HG02678 (cell line): ENCODE data around the gene MUC15.

Experiments used
- ATAC-seq: cut with Tn5 transposase; IDR thresholded peaks from one replicate; pipeline ENCODE4 v1.9.1; 2021; ENCODE audit warnings: mild to moderate bottlenecking, moderate library complexity; ENCODE audit not compliant: unreplicated experiment

Gene MUC15

DNA sequence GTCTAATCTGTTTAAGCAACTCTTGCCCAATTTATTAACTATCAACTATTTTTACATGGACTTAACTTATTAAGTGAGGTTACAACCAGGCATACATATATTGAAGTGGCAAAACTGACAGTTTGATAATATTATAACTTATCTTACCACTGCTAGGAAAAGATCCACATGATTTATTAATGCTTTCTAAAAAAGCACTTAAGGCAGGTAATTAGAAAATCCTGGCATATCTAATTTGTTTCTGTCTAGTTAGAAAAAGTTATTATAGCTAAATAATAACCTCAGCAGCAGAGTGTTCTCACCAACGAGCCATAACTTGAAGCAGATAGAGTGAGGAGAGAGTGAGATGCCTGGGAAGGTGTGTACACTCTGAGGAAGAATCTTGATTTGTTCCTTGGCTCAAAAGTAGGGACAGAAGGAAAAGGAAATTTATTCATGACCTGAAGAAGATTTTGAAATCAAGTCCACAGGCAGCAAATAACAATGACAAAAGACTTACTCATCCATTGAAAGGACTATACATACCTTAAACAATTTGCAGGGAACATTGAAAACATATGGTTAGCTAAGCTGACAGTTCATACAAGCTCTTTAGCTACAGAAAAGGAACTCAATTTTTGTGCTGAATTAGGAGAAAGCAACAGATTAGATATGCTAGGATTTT, 7.1 kb upstream of the MUC15 start:
- ATAC-seq, result no peak

- no peak for ATAC-seq
Measured at GRCh38 chr11:26575946-26576345, 3.9 kb upstream of the MUC15 start.

DNA sequence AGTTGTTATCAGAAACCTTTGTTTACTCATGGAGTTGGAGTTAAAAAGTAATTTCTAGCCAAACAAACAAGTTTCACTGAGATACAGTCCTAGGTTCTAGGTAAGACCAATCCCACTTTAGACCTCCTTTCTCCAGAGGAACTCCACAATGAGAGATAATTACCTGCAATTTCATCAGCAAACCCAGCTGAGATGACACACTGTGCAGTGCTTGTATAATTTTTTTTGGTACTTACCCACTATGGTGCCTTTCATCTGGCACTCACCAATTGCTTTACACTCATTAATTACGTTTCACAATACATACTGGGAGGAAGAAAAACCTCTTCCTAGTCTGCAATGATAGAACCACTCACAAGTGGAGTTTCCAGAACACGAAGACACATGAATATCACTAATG, 1.8 kb upstream of the MUC15 start:
- no peak for ATAC-seq

DNA sequence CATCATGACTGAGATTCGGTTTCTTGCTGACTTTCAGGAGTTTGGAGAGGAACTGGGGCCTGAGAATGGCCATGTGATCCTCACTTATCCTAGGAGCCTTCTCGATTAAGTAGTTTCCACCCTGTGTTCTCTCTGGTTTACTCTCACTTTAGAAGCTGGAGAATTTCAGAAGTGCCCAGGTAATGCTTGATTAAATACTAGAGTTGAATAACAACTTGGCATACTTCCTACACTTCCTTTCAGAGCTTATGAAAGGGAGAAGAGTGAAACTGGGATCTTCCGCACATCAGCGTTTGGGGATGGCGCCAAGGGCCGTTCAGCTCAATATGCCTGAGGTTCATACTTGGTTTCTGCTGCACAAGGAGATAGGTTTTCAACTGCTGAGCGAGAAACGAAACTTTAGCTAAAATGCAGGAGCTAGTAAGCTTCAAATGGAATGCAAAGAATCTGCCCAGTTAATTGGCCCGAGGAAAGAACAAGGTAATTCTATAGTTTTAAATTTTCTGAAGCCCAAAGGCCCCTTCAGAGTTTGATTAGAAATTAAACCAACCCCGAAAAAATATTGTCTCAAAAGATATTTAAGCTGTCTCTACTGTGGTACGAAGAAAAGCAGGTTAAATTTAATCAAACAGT, 823 bp upstream of the MUC15 start:
- no peak for ATAC-seq

DNA sequence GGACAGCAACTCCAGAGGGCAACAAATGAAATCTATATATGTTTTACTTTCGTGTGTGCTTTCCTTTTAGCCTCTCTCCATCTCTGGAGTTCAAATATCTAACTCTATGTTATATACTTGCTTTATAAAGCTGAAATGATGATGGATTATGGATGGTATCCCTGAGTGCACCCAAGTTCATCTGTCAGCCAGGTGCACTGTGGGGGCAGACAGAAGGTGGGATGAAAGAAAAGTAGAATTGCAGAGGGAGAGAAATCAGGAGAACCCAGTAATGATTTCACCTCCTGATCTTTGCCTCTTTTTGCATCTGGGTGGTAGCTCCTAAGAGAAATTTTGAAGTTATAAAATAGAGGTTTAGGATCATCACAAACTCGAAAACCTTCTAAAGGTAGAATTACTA, 2.4 kb downstream of the MUC15 start:
- no peak for ATAC-seq

DNA sequence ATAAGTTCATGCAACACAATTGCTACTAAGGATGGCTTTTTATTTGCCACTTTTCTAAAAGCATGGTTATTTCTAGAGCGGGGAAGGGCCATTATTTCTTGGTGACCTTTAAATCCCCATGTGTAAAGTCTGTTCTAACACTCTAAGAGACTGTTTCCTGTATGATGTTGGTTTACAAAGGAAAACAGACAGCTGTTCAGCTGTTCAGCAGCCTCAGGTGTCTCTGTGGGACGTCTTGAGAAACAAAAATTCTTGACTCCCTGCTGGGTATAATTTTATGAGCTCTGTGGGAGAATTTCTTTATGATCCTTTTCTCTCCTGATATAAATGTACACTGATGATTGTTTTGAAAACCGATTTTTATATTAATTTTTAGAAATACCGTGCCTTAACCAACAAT, 13.9 kb downstream of the MUC15 start:
- ATAC-seq, result no peak

DNA sequence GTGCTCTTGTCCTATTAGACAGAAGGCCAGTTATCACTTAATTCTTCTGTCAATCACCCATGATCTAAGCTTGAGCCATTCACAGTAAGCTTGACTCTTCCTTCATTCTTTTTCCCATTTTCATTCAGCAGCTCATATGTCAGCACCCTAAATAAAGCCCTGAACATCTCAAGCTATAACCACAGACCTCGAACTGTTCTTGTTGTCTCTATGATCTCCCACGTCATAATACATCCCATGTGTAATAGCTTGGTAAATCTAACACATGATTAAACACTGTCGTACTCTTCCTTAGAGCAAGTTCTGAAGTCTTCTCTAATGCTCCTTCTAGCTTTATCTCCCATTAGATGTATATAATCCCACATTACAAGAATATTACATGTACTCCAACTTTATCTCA, 14.4 kb downstream of the MUC15 start:
- no peak for ATAC-seq

DNA sequence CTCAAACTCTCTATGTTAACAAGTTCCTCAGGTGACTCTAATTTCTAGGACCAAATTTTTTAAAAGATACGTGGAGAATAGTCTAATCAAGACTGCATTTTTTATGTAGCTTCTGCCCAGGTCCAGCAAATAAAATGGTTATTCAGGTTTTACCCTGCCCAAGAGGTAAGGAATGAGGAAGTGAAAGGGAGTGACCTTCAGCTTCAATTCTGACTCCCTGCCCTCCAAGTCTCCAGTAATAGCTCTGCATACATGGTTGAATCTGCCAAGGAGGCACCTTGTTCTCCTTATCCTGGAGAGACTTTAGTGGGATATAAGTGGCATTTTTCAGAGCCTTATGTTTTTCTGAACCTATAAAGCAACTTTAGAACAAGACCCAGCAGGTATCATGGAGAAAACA, 15.5 kb downstream of the MUC15 start:
- no peak for ATAC-seq

DNA sequence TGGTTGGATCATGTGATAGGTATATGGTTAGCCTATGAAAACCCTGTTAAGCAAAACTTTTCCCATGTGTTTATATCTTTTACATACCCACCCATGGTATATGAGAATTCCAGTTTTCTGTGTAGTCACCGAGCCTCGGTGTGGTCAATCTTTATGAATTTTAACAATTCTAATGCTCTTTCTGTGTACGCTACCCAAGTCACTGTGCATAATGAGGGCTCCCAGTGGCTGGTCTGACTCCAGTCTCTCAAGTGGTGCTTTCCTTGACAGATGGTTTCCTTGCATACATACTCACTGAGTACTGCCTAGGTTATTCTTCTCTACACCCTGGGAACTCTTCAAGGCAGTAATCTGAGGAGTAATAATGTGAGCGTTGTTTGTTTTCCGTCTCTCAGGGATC, 17.6 kb downstream of the MUC15 start:
- no peak for ATAC-seq

DNA sequence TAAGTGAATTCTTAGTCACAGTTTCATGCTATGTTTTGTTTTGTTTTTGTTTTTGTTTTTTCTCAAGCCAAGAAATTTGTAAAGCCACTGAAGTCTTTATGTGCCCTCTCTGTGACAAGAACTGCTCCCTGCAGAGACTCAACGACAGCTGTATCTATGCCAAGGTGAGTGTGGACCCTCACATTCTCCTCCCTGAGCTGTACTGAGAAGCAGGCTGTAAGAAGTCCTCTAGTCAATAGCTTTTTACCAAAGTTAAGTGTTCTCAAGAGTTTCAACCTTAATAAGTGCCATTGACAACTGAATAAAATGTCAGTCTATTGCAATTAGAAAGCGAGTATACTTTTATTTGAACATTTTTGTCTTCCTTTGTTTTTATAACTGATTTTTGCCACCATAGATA, 18.9 kb downstream of the MUC15 start:
- ATAC-seq, result no peak

DNA sequence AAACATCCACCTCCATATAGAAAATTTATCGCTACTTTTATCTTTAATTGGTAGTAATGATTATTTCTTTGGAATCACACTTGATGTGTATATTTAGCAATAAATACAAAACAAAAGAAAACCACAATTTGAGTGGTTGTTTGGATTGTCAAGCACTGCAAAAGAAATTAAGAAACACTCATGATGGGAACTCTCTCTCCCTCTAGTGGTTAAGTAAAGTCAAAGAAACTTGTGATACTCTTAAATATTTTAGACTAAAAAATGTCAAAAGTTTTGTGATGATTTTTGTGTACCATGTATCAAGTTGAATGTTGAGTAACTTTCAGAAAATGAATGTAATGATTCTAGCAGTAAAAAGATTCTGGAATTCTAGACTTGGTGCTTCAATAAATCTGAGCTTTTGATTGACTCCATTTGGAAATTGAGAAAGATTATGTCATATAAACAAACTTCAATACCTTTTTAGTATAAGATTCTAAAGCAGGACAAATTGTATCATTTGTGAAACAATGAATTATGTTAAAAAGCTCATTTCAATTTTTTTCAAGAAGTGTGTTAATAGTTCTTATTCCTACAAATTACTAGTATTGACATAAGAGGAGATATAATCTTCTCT, 20.8 kb downstream of the MUC15 start:
- no peak for ATAC-seq

- no peak for ATAC-seq
Measured at GRCh38 chr11:26550022-26550421, 22.0 kb downstream of the MUC15 start.

DNA sequence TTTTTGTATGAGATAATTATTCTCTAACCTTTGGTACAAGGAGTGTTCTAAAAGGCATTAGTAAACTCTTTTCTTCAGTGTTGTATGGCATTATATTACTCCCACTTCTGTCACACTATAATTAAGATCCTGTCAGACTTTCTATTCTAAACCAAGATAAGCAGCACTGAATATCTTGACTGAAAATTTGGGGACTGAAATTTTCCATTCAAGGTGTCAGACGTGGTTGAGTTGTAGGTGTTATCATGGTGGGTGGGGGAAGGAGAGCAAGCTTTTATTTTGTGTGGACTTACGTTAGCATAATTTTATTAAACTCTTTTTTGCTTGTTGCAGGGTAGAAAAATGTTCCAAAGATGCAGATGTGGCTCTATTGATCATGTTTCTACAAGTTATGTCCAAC, 22.9 kb downstream of the MUC15 start:
- ATAC-seq, result no peak

- no peak for ATAC-seq
Measured at GRCh38 chr11:26541870-26542269, 30.2 kb downstream of the MUC15 start.

DNA sequence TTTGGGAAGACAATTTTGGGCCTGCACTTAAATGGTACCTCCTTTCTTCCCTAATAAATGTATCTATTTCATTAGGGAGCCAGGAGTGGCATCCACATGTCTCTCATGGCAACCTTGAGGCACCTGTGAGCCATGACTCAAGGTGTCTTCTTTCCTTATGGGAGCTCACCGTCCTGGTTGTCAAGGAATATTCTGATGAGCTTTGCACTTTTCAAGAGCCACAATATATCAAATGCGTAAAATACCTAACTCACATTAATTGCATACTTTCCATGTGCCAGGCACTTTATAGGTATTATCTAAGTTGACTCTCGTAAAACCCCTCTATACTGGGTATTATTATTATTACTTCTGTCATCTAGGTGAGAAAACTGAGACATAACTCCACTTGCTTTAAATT, 32.5 kb downstream of the MUC15 start:
- ATAC-seq, result no peak

GRCh38 chr11:26537341-26537740, 34.7 kb downstream of the MUC15 start:
- no peak for ATAC-seq

DNA sequence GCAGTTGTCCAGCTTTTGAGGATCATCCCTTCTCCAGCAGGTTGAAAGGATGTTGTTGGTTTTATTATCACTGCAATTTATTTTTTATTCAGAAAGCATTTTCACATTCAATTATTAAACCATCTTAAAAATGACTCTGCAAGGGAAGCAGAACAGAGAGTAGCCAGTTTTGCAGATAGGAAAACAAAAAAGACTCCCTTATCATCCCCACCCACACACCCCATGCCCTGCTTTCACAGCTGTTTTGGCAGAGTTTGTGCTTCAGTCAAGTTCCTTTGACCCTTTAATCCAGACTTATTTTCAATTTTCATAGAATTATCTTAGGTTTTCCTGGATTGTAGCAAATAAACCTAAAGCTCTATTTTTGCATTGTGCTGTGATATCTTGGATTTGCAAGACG, 44.4 kb downstream of the MUC15 start:
- ATAC-seq, result no peak

GRCh38 chr11:26522912-26523610, 49.0 kb downstream of the MUC15 start:
- no peak for ATAC-seq

- ATAC-seq, result no peak
Measured at GRCh38 chr11:26519469-26519868, 52.6 kb downstream of the MUC15 start.

- ATAC-seq, result no peak
Measured at GRCh38 chr11:26512196-26512595, 59.9 kb downstream of the MUC15 start.

GRCh38 chr11:26510756-26511155, 61.3 kb downstream of the MUC15 start:
- ATAC-seq, result no peak

GRCh38 chr11:26510164-26510563, 61.9 kb downstream of the MUC15 start:
- no peak for ATAC-seq
